DND-41 (cell line): Measurements from ENCODE around the gene KDM3A.

Experiments used
- ATAC-seq: fragments of 200-7000 bp; cut with Tn5 transposase; 3 replicates; pipeline ENCODE4 v1.9.1; 2021; ENCODE audit warnings: low read depth; ENCODE audit not compliant: insufficient read depth
- DNase-seq: peaks from one replicate; pipeline ENCODE4 v3.0.0-alpha.2; 2020
- H2AFZ ChIP-seq: 2 replicates; pipeline ENCODE4 v1.6.0; 2012; ENCODE audit warnings: low read depth, low read length
- H3K27ac ChIP-seq: 2 replicates; pipeline ENCODE4 v1.5.1; 2012; ENCODE audit warnings: low read length, inconsistent platforms
- H3K27me3 ChIP-seq: fragments of 200-600 bp; sonication (generic); 2 replicates; pipeline ENCODE4 v1.6.0; 2012; ENCODE audit warnings: low read length, mild to moderate bottlenecking, inconsistent platforms; ENCODE audit not compliant: insufficient read depth, poor library complexity
- H3K36me3 ChIP-seq: 2 replicates; pipeline ENCODE4 v1.5.1; 2012; ENCODE audit warnings: low read length, inconsistent platforms; ENCODE audit not compliant: insufficient read depth
- H3K4me1 ChIP-seq: 2 replicates; pipeline ENCODE4 v1.5.1; 2012; ENCODE audit warnings: mild to moderate bottlenecking, low read length; ENCODE audit not compliant: insufficient read depth
- H3K4me2 ChIP-seq: 2 replicates; pipeline ENCODE4 v1.6.0; 2012; ENCODE audit warnings: mild to moderate bottlenecking, moderate library complexity, low read length, inconsistent platforms; ENCODE audit not compliant: insufficient read depth
- H3K4me3 ChIP-seq, 2 experiments: fragments of 200-600 bp in 1 of 2; shearing (Covaris generic) in 1 of 2; 2 replicates each; pipeline ENCODE4 v1.5.1; 2012 to 2016; ENCODE audit warnings: inconsistent platforms in 2 of 2, low read length in 2 of 2, mild to moderate bottlenecking in 2 of 2, low read depth in 1 of 2, moderate library complexity in 1 of 2
- H3K79me2 ChIP-seq: 2 replicates; pipeline ENCODE4 v1.6.0; 2012; ENCODE audit warnings: low read length, inconsistent platforms; ENCODE audit not compliant: insufficient read depth
- H3K9ac ChIP-seq: 2 replicates; pipeline ENCODE4 v1.6.0; 2012; ENCODE audit warnings: low read depth, mild to moderate bottlenecking, inconsistent platforms, low read length, moderate library complexity
- H3K9me3 ChIP-seq: 2 replicates; pipeline ENCODE4 v1.5.1; 2012; ENCODE audit warnings: low read length, moderate library complexity, mild to moderate bottlenecking, inconsistent platforms; ENCODE audit not compliant: insufficient read depth, severe bottlenecking
- H4K20me1 ChIP-seq: 2 replicates; pipeline ENCODE4 v1.6.0; 2012; ENCODE audit warnings: low read length; ENCODE audit not compliant: insufficient read depth
- EZH2 ChIP-seq: IDR thresholded peaks from 3 replicates; pipeline ENCODE4 v1.6.1; 2012; ENCODE audit warnings: borderline replicate concordance, low read depth, mild to moderate bottlenecking, moderate library complexity, low read length, inconsistent platforms; ENCODE audit not compliant: severe bottlenecking
- TF ChIP-seq, protein P1 (sequence below): IDR thresholded peaks from 2 replicates; pipeline ENCODE4 v1.5.1; 2012; ENCODE audit warnings: borderline replicate concordance, low read length, moderate library complexity, mild to moderate bottlenecking; ENCODE audit not compliant: poor library complexity, severe bottlenecking; ENCODE audit errors: extremely low read depth

Gene KDM3A

DNA sequence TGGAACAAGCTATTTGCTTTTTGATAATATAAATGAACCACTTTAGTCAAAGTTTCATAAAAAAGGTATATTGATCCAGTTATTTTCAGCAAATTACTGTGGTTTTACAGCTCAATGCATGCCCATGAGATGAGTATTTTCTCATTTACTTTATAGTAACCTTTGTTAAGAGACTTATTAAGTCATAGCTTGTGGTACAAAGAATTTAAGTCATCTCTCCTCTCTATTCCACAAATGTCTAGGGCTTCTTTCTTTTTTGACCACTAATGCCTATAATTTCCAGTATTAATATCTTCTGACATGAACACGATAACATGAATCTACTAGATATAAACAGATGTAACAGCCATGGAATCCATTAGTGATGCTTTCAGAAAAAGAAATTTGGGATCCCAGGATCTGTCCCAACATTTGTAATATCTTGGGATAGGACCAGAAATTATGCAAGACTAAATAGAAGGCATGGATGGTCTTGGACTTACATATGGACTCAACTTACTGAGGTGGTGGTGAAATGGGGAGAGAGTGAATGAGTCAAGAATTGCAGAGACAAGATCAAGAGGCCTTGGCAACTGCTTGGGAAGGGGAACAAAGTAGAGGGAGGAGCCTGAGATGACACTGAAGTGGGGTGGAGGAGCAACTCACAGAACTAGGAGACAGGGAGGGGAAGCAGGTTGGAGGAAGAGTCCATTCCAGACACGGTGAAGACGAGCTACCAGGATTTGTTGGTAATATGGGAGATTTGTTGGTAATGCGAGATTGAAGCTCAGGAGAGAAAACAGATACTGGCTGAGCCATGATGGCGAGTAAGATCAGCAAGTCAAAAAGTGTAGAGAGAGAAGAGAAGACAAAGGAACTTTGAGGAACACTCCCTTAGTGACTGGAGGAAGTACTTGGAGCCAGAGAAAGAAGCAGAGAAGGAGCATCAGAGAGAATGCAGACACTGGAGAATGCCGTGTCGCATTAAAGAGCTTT lies 42.4 kb upstream of the KDM3A start:
- Histone ChIP-seq H3K9ac (no peak overlapping the region), H2AFZ (no peak overlapping the region), H3K27me3 (peaks cover 5% of the 10 kb centered on the region), H3K36me3 (no peaks in the 10 kb centered on the region), H3K79me2 (no peaks in the 10 kb centered on the region), H3K4me2 (no peak overlapping the region), H4K20me1 (no peaks in the 10 kb centered on the region), H3K4me3 (no peak overlapping the region), H3K4me1 (peaks cover 3% of the 10 kb centered on the region; the same call in 1 of the 2 replicates), H3K27ac (no peak overlapping the region), H3K9me3 (no peaks in the 10 kb centered on the region)
- ATAC-seq (no peak), DNase-seq (no peak)
- TF ChIP-seq, protein P1, sequence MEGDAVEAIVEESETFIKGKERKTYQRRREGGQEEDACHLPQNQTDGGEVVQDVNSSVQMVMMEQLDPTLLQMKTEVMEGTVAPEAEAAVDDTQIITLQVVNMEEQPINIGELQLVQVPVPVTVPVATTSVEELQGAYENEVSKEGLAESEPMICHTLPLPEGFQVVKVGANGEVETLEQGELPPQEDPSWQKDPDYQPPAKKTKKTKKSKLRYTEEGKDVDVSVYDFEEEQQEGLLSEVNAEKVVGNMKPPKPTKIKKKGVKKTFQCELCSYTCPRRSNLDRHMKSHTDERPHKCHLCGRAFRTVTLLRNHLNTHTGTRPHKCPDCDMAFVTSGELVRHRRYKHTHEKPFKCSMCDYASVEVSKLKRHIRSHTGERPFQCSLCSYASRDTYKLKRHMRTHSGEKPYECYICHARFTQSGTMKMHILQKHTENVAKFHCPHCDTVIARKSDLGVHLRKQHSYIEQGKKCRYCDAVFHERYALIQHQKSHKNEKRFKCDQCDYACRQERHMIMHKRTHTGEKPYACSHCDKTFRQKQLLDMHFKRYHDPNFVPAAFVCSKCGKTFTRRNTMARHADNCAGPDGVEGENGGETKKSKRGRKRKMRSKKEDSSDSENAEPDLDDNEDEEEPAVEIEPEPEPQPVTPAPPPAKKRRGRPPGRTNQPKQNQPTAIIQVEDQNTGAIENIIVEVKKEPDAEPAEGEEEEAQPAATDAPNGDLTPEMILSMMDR, result no peak
- TF ChIP-seq EZH2, result no peak

DNA sequence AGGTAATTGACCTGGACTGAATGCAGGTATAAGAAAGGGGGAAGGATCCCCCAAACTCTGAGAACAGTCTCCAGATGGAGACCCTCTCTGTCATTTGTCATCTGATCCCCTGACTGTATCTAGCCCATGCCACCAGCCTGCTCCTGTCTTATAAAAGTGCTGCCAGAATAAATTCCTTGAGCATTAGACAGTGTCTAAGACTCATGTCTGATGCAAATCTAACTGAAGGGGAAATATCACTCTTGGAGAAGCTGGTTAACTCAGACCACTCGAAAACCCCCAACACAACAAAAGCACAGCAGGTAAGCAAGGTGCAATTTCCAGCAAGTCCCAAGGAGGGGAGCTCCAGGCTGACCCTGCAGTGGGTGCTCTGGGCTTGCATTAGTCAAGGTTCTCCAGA lies 40.9 kb upstream of the KDM3A start:
- Histone ChIP-seq H3K79me2 (no peaks in the 10 kb centered on the region), H3K36me3 (no peaks in the 10 kb centered on the region), H3K4me2 (no peak overlapping the region), H3K9me3 (no peaks in the 10 kb centered on the region), H3K4me3 (no peak overlapping the region), H3K27me3 (peaks cover 5% of the 10 kb centered on the region), H3K27ac (no peak overlapping the region), H3K9ac (no peak overlapping the region), H3K4me1 (no peaks in the 10 kb centered on the region), H2AFZ (no peak overlapping the region), H4K20me1 (no peaks in the 10 kb centered on the region)
- no peak for ATAC-seq
- no peak for DNase-seq
- TF ChIP-seq, protein P1, result no peak
- TF ChIP-seq EZH2, result no peak

DNA sequence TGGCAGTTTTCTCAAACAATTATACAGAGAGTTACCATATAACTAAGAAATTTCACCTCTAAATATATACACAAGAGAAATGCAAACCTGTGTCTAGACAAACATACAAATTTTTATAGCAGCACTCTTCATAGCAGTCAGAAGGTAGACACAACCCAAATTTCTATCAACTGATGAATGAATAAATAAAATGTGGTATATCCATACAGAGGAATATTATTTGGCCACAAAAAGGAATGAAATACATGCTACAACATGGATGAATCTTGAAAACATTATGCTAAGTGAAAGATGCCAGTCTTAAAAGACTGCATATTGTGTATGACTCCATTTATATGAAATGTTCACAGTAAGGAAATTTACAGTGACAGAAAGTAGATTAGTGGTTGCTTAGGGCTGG lies 30.6 kb upstream of the KDM3A start:
- Histone ChIP-seq H3K27ac (no peak overlapping the region), H3K4me2 (no peak overlapping the region), H3K4me1 (no peaks in the 10 kb centered on the region), H3K4me3 (no peak overlapping the region), H3K27me3 (no peaks in the 10 kb centered on the region), H3K9me3 (no peaks in the 10 kb centered on the region), H3K9ac (no peak overlapping the region), H3K36me3 (no peaks in the 10 kb centered on the region), H4K20me1 (no peaks in the 10 kb centered on the region), H2AFZ (no peak overlapping the region), H3K79me2 (no peaks in the 10 kb centered on the region)
- TF ChIP-seq, protein P1, result no peak
- TF ChIP-seq EZH2, result no peak
- ATAC-seq (no peak), DNase-seq (no peak)
